Psoas muscle (tissue), 8 donors: Measurements from ENCODE around the gene CKAP5. TPM values are rescaled to one million over a fixed set of nuclear protein-coding genes. Genes with fewer than 3 reads are reported as not detected.

ENCODE experiments used
- ATAC-seq, 4 donors: fragments of 200-7000 bp; cut with Tn5 transposase; one replicate each; pipeline ENCODE4 v1.9.1; 2020; ENCODE audit warnings: moderate library complexity in 3 of 4, mild to moderate bottlenecking in 2 of 4
- DNase-seq, 2 donors: peaks; one replicate each; pipeline ENCODE4 v3.0.0-alpha.2; 2020
- H3K27ac ChIP-seq: fragments of 200-600 bp; one replicate; pipeline ENCODE4 v1.8.0; 2022
- H3K27me3 ChIP-seq, 3 donors: fragments of 200-600 bp in 1 of 3; one replicate each; pipeline versions ENCODE4 v1.6.1 to v1.8.0; 2013 to 2022; ENCODE audit warnings: low read length in 2 of 3, mild to moderate bottlenecking in 2 of 3, moderate library complexity in 1 of 3; ENCODE audit not compliant: insufficient read depth in 3 of 3
- H3K36me3 ChIP-seq, 2 donors: fragments of 200-600 bp in 1 of 2; one replicate each; pipeline versions ENCODE4 v1.6.1 to v1.8.0; 2013 to 2022; ENCODE audit warnings: low read depth in 1 of 2, mild to moderate bottlenecking in 1 of 2, moderate library complexity in 1 of 2; ENCODE audit not compliant: insufficient read depth in 1 of 2
- H3K4me1 ChIP-seq: fragments of 200-600 bp; one replicate; pipeline ENCODE4 v1.8.0; 2022
- H3K4me3 ChIP-seq: fragments of 200-600 bp; one replicate; pipeline ENCODE4 v1.8.0; 2022; ENCODE audit warnings: mild to moderate bottlenecking
- H3K9me3 ChIP-seq: fragments of 200-600 bp; one replicate; pipeline ENCODE4 v1.8.0; 2022
- WGBS, 3 donors: extraction: QIAGEN DNeasy Blood & Tissue Kit; methylation state at CpG; one replicate each; pipeline versions ENCODE4 v1.1.6 to v1.1.7; 2013; 5-methylcytosine and 5-hydroxymethylcytosine counted together
- intact Hi-C, 2 donors: fragments of 100-400 bp; cut with DNase I; formaldehyde crosslinking; loops; one replicate each; pipeline versions ENCODE4 v1.11.0 to v1.14.2; 2022
- polyA plus RNA-seq, 3 donors: library from polyadenylated mRNA; stranded (reverse); fragments of 200-250 nt; gene quantifications; one replicate each; pipeline ENCODE4 v1.2.3, GENCODE V29; 2013
- total RNA-seq, 4 donors: library from RNA; stranded (reverse); fragmentation: NEBNext Ultra II Directional in 2 of 4; extraction: Animal tissue kit (Norgen Biotek cat#: 25700) in 2 of 4; gene quantifications; one replicate each; pipeline versions ENCODE4 v1.2.1 to v1.2.4, GENCODE V29; 2021 to 2023
- TF ChIP-seq, protein P1 (sequence below): fragments of 200-600 bp; IDR thresholded peaks from one replicate; pipeline ENCODE4 v1.8.0; 2022; ENCODE audit warnings: antibody characterized with exemption
- donor health status: healthy with polysubstance abuse.
- donor health status: DM: no; HTN: no; CAD: no; lungs with moderate emphysema.
- donor health status: Bipolar disorder and iron deficiency.
- donor health status: healthy.
- donor health status: DM: yes; HTN: yes; CAD: no.
- donor health status: DM: no; HTN: no; CAD: no.
- donor health status: DM: no; HTN: no; CAD: no.
- donor health status: DM: yes; HTN: yes; CAD: no.

CKAP5 gene
- total and polyA plus RNA-seq, 7 donors: 21.0 to 160 (median 86.4) TPM

DNA sequence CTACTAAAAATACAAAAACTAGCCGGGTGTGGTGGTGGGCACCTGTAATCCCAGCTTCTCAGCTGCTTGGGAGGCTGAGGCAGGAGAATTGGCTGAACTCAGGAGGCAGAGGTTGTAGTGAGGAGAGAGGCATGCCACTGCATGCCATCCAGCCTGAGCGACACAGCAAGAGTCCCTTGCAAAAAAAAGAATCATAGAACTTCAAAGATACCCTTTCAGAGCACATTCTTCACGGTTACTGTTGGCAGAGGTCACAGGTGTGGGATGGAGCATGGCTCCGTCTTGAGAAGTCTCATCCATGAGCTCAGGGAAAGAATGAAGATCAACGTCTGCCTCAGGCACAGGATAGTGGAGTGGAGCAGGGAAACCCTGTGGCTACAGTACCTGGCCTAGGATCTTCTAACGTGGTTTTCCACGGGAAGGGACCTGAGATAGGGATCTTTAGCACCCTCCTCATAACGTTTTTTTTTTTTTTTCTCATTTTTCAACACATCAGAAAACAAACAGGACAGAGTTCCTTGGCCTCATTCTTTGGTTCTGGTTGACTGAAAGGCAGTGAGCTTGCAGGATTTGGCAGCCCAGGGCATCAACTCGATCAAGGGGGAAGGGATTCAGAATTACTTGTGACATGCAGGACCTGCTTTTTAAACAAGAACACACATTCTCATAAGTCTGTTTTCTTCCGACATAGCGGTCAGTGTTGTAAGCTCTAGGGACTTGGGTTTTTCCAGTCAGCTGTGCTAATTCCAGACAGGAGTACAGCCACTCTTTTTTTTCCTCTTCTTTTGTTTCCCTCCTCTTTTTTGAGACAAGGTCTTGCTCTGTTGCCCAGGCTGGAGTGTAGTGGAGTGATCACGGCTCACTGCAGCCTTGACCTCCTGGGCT, 104.2 kb downstream of the CKAP5 start:
- 64 to 76% (median 64%) methylated on average over 12 of the region's 12 CpGs for WGBS, 3 donors
- no peaks in the 10 kb centered on the region for H3K27me3 ChIP-seq
- TF ChIP-seq, protein P1, sequence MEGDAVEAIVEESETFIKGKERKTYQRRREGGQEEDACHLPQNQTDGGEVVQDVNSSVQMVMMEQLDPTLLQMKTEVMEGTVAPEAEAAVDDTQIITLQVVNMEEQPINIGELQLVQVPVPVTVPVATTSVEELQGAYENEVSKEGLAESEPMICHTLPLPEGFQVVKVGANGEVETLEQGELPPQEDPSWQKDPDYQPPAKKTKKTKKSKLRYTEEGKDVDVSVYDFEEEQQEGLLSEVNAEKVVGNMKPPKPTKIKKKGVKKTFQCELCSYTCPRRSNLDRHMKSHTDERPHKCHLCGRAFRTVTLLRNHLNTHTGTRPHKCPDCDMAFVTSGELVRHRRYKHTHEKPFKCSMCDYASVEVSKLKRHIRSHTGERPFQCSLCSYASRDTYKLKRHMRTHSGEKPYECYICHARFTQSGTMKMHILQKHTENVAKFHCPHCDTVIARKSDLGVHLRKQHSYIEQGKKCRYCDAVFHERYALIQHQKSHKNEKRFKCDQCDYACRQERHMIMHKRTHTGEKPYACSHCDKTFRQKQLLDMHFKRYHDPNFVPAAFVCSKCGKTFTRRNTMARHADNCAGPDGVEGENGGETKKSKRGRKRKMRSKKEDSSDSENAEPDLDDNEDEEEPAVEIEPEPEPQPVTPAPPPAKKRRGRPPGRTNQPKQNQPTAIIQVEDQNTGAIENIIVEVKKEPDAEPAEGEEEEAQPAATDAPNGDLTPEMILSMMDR: no peak
- H3K36me3 ChIP-seq: peaks cover 14 to 61% of the 10 kb centered on the region in 2 donors
- no peaks in the 10 kb centered on the region for H3K9me3 ChIP-seq
- DNase-seq (no peak), ATAC-seq (peak in 1 of 4 donors; percentile 37)
- H3K4me3 ChIP-seq: no peak overlapping the region
- intact Hi-C loops: no loop called here
- H3K27ac ChIP-seq: no peak overlapping the region
- H3K4me1 ChIP-seq: no peaks in the 10 kb centered on the region

GRCh38 chr11:46738887-46739286, 107.2 kb downstream of the CKAP5 start:
- H3K27me3 ChIP-seq: no peaks in the 10 kb centered on the region
- H3K4me3 ChIP-seq: no peak overlapping the region
- 60 to 63% (median 61%) methylated on average over 6 of the region's 6 CpGs for WGBS, 3 donors
- intact Hi-C loops: no loop called here
- H3K27ac ChIP-seq: no peak overlapping the region
- ATAC-seq (no peak), DNase-seq (no peak)
- TF ChIP-seq, protein P1: no peak
- H3K9me3 ChIP-seq: no peaks in the 10 kb centered on the region
- no peaks in the 10 kb centered on the region for H3K4me1 ChIP-seq
- H3K36me3 ChIP-seq: peaks cover 12 to 32% of the 10 kb centered on the region in 2 donors

DNA sequence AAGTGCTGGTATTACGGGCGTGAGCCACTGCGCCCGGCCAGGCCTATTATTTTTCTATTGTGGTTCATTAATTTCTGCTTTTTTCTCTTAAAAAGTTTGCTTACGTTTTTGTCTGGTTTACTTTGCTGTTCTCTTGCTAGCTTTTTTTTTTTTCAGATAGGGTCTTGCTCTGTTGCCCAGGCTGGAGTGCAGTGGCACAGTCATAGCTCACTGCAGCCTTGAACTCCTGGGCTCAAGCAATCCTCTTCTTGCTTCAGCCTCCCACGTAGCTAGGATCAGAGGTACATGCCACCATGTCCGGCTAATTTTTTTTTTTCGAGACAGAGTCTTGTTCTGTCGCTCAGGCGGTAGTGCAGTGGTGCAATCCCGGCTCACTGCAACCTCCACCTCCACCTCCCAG, 108.4 kb downstream of the CKAP5 start:
- intact Hi-C loops: no loop called here

GRCh38 chr11:46736615-46737014, 109.5 kb downstream of the CKAP5 start:
- H3K27me3 ChIP-seq: no peaks in the 10 kb centered on the region
- no peaks in the 10 kb centered on the region for H3K4me1 ChIP-seq
- DNase-seq (no peak), ATAC-seq (no peak)
- H3K27ac ChIP-seq: no peak overlapping the region
- intact Hi-C loops: no loop called here
- peaks cover 2 to 9% of the 10 kb centered on the region in 2 donors for H3K36me3 ChIP-seq
- H3K4me3 ChIP-seq: no peak overlapping the region
- no peaks in the 10 kb centered on the region for H3K9me3 ChIP-seq
- WGBS, 3 donors: 69 to 76% (median 76%) methylated on average over 5 of the region's 5 CpGs
- TF ChIP-seq, protein P1: no peak

More for the DNA sequence above, 108.4 kb downstream of the CKAP5 start:
- TF ChIP-seq, protein P1: no peak
- no peak overlapping the region for H3K4me3 ChIP-seq
- no peak overlapping the region for H3K27ac ChIP-seq
- H3K27me3 ChIP-seq: no peaks in the 10 kb centered on the region
- no peaks in the 10 kb centered on the region for H3K4me1 ChIP-seq
- DNase-seq (no peak), ATAC-seq (no peak)
- WGBS, 3 donors: 91 to 94% (median 92%) methylated on average over 11 of the region's 11 CpGs
- H3K36me3 ChIP-seq: peaks cover 2 to 20% of the 10 kb centered on the region in 2 donors
- no peaks in the 10 kb centered on the region for H3K9me3 ChIP-seq
